Effector CD4-positive, alpha-beta T cell (primary cell): Measurements from ENCODE around the gene ACSF3.
"Not testable (repeated sequence)": the region's sequence is repeated elsewhere in the genome, so short reads cannot be mapped to it uniquely, and the experiment has no call there.

ENCODE experiments used
- DNase-seq: peaks from one replicate; pipeline ENCODE4 v3.0.0-alpha.2; 2020

ACSF3 gene

DNA sequence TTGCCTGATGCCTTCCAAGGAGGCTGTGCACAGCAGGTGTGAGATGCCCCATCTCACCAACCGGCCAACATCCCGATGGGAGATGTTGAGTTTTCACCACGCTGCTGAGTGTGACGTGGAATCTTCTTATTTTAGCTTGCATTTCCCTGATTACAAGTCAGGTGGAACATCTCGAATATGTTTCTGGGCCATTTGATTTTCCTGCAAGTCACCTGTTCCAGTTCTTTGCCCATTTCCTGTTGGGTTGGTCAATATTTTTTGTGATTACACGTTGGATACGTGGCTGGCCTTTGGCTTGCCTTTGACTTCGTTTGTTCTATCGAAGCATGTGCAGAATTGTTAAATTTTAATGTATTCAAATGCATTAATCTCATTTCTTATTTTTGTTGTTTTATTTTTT is 69.6 kb downstream of the ACSF3 start:
- no peak for DNase-seq

- no peak for DNase-seq
Measured at GRCh38 chr16:89164436-89164835, 70.8 kb downstream of the ACSF3 start.

DNA sequence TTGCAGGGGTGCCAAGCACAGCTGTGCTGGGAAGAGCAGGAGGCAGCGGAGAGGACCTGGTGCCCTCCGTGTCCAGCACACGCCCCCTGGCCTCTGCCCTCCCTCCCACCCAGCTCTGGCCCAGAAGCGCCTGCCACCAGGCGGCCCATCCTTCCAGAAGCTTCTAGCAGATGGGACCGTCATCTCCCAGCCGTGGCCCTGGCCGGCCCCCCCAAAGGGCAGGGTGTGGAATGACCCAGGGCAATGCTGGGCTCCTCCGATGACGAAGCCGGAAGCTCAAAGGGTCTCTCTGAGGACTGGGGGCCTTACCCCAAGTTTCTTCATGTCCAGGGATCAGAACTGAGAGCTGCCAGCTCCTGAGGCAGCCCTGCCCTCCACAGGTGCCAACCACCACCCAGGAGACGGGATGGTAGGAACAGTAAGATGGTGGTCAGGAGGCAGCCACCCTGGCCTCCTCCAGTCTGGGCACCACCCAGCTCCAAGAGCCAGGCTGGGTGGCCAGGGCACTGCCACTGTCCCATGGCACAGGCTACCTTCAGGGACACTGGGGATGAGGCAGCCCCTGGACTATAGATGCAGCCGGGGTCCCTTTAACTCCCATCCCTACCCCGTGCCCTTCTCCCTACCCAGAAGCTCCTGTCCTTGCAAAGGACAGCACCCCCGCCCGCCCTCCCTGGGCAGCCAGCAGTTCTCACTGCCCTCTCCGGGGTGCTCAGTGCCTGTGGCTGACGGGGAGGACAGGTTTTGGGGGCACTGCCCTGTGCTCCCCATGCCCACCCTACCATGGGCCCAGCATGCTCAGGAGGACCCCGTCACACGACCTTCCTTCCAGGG is 71.4 kb downstream of the ACSF3 start:
- no peak for DNase-seq

DNA sequence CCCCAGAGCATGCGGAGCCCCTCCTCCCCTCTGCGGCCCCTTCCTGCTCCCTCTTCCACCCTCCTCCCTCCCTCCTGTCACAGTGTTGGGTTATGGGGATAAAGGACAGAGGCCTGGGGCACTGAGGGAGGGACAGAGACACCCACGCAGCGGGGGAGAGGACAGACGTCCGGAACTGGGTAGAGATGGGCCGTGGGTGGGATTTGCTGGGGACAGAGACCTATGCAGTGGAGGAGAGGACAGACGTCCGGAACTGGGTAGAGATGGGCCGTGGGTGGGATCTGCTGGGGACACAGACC is 72.0 kb downstream of the ACSF3 start:
- DNase-seq = not testable (repeated sequence)

DNA sequence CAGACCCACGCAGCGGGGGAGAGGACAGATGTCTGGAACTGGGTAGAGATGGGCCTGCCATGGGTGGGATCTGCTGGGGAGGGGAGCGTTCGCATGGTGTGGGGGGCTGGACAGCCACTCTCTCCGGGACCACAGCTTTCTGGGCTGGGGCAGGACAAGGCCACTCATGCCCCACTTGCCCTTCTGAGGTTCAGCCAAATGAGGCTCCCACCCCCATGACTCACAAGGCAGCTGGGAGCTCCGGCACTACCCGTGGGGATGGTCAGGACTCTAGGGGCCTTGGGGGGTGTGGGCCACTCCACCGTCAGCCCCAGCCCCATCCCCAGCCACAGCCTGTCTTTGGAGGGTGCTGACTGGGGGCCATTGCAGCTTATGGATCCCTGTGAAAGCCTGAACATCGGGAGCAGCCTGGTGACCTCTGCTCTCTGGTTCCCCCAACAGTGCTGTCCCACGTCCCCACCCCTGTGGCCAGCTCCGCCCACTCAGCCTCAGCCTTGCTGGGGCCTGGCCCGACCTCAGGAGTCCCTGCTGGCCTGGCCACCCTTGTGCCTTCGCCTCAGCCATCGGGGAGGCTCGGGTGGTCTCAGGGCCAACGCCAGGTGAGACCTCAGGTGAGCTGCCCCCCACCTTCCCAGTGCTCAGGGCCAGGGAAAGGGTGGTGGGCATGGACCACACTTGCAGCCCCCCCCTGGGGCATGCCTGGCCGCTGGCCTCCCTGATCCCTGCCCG is 73.2 kb downstream of the ACSF3 start:
- no peak for DNase-seq

GRCh38 chr16:89167425-89167941 is 73.8 kb downstream of the ACSF3 start:
- DNase-seq = peak; percentile 81

- no peak for DNase-seq
Measured at GRCh38 chr16:89168381-89169189, 74.9 kb downstream of the ACSF3 start.

GRCh38 chr16:89169778-89170177 is 76.1 kb downstream of the ACSF3 start:
- DNase-seq = no peak

DNA sequence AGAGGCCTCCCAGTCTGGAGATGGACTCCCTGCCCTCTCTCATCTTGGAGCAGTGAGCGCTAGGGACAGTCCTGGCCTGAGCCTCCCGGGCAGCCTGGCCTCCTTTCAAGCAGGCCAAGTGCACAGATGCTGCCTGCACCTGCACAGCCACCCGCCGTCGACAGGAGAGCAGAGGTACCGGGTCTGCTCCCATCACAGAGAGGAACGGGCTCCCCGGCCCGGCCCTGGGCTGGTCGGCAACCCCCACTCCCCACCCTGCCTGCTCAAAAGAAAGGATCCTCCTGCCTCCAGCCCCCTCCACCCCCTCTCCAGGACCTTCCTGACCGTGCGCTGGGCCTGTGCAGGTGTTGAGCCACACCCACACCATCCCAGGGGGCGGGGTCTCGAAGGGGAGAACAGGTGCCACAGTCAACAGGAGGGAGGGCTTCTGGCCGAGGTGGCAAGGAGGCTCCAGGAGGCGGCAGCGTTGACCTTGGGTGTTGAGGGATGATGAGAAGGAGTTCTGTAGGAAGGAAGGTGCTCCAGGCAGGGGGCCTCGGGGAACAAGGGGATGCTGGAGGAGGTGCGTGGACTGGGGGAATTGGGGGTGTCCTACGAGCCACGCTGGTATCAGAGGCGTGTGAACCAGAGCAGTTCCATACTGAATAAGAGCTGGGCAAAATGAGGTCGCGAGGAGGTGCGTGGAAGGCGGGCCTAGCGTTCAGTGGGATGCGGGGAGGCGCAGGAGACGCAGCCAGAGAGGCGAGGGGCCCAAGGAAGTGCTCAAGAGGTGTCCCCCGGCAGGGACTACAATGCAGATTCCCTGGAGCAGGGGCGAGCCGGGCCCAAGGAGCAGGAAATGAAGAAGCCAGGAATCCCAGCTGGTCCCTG is 76.9 kb downstream of the ACSF3 start:
- no peak for DNase-seq

- peak; percentile 88 for DNase-seq
Measured at GRCh38 chr16:89171216-89172170, 77.8 kb downstream of the ACSF3 start, which contains the start of gene CDH15. TSS of gene CDH15 (plus strand) at chr16:89171748. CDS start at chr16:89171832, 84 bp downstream.

- DNase-seq = no peak
Measured at GRCh38 chr16:89172171-89172527, 78.5 kb downstream of the ACSF3 start.

DNA sequence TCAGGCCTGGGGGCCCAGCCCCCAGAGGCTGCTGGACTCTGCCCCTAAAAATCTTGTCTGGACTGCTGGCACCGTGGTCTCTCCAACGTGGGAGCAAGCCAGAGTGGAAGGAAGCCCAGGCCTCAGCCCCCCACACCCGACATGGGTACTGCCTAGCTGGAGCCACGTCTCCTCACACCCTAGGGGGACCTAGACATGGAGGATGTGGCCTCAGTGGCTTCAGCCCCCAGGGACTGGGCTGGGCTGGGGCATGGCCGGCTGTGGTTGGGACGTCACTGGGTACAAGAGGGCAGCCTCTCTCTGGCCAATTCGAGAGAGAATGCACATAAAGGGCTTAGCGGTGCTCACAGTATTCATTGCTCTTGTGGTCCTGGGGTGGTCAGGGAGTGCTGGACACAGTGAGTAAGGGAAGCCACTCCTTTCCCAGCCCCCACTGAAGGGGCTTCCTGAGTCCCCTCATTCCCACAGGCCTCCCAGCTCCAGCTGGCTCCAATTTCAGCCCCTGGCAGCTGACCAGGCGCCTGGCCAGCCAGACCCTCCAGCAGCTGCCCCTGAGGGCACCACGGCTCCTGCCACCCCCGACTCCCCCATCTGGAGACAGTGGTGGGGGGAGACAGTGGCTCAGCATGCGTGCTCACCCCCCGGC is 79.0 kb downstream of the ACSF3 start:
- no peak for DNase-seq

DNA sequence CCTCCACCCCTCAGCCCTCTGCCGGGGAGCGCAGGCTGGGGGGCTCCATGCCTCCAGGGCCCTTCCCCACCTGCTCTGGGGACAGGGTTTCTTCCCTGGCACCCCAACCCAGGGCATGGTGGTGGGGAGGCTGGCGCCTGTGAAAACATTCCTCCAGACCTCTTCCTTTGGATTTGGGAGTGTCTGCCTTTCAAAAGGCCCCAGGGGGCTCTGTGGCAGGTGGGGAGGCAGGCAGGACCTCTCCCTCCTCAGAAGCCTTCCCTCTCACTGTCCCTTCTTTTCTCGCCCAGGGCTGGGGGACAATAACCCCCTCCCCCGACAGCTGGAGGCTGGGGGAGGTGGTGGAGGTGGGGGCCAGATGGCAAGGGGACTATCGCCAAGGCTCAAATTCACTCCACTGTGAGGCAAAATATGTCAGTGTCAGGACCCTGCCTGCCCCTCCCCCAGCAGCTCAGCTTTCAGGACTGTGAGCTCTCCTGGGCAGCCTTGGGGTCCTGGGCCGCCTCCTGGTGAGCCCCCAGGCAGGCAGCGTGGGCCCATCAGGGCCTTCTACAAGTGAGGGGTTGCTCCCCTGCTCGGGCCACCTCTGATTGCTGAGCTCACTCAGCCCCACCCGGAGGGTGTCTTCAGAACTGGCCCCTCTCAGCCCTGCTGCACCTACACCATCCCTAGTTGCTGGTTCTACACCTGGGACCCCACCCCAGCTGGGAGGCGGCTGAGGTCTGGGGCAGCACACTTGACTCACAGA is 79.7 kb downstream of the ACSF3 start:
- DNase-seq = no peak

DNA sequence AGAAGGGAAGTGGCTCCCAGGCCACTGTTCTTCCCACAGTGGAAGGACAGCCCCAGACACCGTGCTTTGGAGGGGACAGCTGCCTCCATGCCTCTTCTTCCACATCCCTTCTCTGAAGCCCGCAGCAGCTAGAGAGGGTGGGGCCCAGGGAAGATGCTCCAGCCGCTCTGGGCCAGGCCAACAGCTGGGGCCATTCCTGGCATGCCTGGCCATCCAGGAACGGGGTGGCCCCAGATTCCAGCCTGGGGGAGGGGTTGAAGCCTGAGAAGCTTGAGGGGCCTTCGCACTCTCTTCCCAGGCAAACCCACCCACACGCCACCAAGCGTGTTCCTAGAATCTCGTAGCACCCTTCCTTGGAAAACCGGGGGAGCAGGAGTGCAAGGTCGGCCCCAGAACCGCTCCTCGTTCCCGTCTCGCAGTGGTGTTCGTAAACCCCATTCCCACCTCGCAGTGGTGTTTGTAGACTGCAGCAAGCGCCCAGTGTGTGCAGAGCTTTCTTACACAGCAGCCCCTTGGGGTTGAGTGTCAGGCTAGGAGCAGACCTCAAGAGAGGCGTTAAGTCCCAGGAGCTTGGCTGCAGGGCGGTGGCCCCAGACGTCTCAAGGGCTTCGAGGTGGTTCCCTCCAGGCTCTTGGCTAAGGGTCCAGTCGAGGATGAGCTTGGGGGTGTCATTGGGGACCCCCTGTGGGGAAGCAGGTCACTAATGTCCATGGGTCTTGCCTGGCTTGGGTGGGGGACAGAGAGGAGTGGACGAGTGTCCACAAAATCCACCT is 80.6 kb downstream of the ACSF3 start:
- no peak for DNase-seq

DNA sequence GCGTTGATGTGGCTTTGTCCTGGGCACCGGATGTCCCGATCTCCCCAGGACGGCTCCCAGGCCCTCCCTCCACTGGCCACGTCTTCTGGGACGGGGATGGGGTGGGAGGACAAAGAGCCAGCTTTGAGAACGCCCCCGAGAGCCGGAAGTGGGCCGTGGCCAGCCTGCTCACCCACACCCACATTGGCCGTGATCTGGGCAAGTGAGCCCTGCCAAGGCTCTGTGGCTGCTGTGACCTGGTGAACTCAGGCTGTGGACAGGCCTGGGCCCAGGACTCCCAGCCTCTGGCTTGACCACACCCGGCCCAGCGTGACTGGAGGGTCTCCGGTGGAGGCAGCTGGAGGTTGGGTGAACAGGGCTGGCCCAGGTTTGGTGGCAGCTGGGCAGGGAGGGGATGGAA is 81.2 kb downstream of the ACSF3 start:
- DNase-seq = no peak

DNA sequence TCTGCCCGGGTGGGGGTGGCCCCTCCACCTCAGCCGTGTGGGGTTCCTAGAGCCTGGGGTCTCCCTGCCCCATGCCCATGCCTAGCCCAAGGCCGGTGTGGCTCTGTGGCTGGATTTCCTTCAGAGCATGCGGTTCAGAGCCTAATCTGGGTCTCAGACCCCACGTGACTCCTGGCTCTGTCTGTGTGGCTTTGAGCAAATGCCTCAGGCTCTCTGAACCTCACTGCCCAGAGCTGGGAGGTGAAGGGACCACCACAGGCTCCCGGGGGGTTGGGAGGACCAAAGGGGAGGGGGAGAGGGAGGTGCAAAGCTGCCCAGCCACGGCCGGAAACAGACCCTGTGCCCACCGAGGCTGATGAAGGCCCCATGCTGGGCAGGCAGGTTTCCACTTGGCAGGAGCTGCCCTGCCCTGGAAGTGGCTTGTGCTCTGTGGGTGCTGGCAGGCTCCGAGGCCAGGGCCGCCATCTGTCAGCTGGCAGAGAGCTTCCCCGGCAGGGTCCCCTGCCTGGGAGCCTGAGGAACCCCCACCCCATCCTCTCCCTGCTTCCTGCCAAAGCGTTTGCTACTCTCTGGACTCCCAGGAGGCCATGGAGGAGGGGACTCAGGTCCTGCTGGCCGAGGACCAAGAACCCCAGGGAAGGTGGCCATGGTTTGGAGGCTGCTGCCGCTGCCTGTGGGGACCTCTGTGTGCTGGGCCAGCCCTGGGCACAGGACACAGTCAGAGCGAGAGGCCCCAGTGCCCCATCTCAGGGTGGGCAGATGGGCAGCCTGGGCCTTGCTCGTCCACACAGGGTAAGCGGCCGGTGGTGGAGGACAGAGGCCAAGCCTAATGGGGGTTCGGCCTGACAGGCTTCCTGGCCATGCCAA is 81.9 kb downstream of the ACSF3 start:
- DNase-seq = no peak

GRCh38 chr16:89176147-89176690 is 82.6 kb downstream of the ACSF3 start:
- no peak for DNase-seq

- no peak for DNase-seq
Measured at GRCh38 chr16:89176717-89177116, 83.1 kb downstream of the ACSF3 start.
